ENCODE data around the gene LPAR6. TPM values are rescaled to one million over a fixed set of nuclear protein-coding genes. Genes with fewer than 3 reads are reported as not detected.
A peak's percentile ranks its signal among the peaks of the same experiment; 100 is the strongest.

LPAR6 gene
- total and polyA plus RNA-seq, 2 of the 13 experiments (the other 11 are each of a cell fraction or from before 2014, with no cell fraction given) = 24.4 to 149 TPM

DNA sequence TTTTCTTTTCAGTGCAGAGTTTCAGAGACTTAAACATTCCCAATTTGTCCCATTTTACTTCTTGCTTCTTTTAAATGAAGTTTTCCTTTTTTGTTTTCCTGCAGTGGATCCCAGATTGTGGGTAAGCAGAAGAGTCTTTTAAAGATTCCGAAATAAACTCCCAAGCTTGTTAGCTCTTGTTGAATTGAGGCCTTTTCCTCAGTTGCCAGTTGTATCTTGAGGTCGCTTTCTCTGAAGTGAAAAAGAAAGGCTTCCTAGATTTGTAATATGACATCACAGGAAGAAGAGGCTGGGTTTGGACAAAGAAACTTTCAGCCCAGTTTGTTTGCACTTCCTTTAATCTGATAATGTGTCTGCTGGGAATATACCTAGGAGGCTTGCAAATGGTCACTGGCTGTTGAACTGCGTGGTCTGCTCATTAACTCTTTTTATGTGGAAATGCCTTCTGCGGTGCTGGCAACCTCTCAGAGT lies at the start of gene LPAR6 (continued):
- TF ChIP-seq, protein P1, sequence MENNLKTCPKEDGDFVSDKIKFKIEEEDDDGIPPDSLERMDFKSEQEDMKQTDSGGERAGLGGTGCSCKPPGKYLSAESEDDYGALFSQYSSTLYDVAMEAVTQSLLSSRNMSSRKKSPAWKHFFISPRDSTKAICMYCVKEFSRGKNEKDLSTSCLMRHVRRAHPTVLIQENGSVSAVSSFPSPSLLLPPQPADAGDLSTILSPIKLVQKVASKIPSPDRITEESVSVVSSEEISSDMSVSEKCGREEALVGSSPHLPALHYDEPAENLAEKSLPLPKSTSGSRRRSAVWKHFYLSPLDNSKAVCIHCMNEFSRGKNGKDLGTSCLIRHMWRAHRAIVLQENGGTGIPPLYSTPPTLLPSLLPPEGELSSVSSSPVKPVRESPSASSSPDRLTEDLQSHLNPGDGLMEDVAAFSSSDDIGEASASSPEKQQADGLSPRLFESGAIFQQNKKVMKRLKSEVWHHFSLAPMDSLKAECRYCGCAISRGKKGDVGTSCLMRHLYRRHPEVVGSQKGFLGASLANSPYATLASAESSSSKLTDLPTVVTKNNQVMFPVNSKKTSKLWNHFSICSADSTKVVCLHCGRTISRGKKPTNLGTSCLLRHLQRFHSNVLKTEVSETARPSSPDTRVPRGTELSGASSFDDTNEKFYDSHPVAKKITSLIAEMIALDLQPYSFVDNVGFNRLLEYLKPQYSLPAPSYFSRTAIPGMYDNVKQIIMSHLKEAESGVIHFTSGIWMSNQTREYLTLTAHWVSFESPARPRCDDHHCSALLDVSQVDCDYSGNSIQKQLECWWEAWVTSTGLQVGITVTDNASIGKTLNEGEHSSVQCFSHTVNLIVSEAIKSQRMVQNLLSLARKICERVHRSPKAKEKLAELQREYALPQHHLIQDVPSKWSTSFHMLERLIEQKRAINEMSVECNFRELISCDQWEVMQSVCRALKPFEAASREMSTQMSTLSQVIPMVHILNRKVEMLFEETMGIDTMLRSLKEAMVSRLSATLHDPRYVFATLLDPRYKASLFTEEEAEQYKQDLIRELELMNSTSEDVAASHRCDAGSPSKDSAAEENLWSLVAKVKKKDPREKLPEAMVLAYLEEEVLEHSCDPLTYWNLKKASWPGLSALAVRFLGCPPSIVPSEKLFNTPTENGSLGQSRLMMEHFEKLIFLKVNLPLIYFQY (CRISPR knock-in tag; IDR thresholded peaks at IDR 0.05; ENCODE audit: borderline replicate concordance) = peak; percentile 45; the same call in 1 of the 2 replicates
- TF ChIP-seq CENPBD1 (CRISPR knock-in tag; IDR thresholded peaks at IDR 0.05; ENCODE audit: borderline replicate concordance, low read depth) (no peak), GLI4 (CRISPR knock-in tag; IDR thresholded peaks at IDR 0.05; ENCODE audit: borderline replicate concordance) (no peak), ZBTB3 (CRISPR knock-in tag; IDR thresholded peaks at IDR 0.05; ENCODE audit: borderline replicate concordance, low read depth) (no peak), ZNF652 (CRISPR knock-in tag; IDR thresholded peaks at IDR 0.05; ENCODE audit: borderline replicate concordance, low read depth) (peak; percentile 94), E2F5 (CRISPR knock-in tag; conservative IDR thresholded peaks at IDR 0.05) (no peak), SOX6 (IDR thresholded peaks at IDR 0.05) (no peak), SOX6 (CRISPR knock-in tag; IDR thresholded peaks at IDR 0.05) (peak; percentile 86), ZNF296 (CRISPR knock-in tag; conservative IDR thresholded peaks at IDR 0.05) (no peak), FOXJ3 (CRISPR knock-in tag; IDR thresholded peaks at IDR 0.05; ENCODE audit: borderline replicate concordance) (peak; percentile 34; the same call in 1 of the 2 replicates), SKI (IDR thresholded peaks at IDR 0.05; ENCODE audit: partially characterized antibody) (no peak), ZNF264 (CRISPR knock-in tag; IDR thresholded peaks at IDR 0.05) (0 out of 2 replicates have a peak, but pooled peaks have one; percentile 8), HDAC1 (CRISPR knock-in tag; IDR thresholded peaks at IDR 0.05) (peak; percentile 54), ZNF362 (CRISPR knock-in tag; IDR thresholded peaks at IDR 0.05; ENCODE audit: borderline replicate concordance) (peak; percentile 53; the same call in 1 of the 2 replicates), SNAI1 (CRISPR knock-in tag; IDR thresholded peaks at IDR 0.05; ENCODE audit: borderline replicate concordance) (no peak), DMAP1 (CRISPR knock-in tag; IDR thresholded peaks at IDR 0.05) (peak; percentile 40; the same call in 1 of the 2 replicates)
- TF ChIP-seq, protein P2, sequence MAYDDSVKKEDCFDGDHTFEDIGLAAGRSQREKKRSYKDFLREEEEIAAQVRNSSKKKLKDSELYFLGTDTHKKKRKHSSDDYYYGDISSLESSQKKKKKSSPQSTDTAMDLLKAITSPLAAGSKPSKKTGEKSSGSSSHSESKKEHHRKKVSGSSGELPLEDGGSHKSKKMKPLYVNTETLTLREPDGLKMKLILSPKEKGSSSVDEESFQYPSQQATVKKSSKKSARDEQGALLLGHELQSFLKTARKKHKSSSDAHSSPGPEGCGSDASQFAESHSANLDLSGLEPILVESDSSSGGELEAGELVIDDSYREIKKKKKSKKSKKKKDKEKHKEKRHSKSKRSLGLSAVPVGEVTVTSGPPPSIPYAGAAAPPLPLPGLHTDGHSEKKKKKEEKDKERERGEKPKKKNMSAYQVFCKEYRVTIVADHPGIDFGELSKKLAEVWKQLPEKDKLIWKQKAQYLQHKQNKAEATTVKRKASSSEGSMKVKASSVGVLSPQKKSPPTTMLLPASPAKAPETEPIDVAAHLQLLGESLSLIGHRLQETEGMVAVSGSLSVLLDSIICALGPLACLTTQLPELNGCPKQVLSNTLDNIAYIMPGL (CRISPR knock-in tag; IDR thresholded peaks at IDR 0.05; ENCODE audit: borderline replicate concordance in 1 of 2, low read depth in 1 of 2) = peak in 1 of 2 experiments; percentile 53; a peak in 2 of 4 replicates
- TF ChIP-seq, protein P3, sequence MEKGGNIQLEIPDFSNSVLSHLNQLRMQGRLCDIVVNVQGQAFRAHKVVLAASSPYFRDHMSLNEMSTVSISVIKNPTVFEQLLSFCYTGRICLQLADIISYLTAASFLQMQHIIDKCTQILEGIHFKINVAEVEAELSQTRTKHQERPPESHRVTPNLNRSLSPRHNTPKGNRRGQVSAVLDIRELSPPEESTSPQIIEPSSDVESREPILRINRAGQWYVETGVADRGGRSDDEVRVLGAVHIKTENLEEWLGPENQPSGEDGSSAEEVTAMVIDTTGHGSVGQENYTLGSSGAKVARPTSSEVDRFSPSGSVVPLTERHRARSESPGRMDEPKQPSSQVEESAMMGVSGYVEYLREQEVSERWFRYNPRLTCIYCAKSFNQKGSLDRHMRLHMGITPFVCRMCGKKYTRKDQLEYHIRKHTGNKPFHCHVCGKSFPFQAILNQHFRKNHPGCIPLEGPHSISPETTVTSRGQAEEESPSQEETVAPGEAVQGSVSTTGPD (CRISPR knock-in tag; IDR thresholded peaks at IDR 0.05) = no peak

Measured in HepG2 (cell line).